Measurements from ENCODE around the gene ZFYVE9. TPM values are rescaled to one million over a fixed set of nuclear protein-coding genes. Genes with fewer than 3 reads are reported as not detected.

The ZFYVE9 gene
- total RNA-seq, 1 donor from 2014 or later, result 53.3 TPM

- DNase-seq, result no peak
These were observed 107.9 kb downstream of the ZFYVE9 start for GRCh38 chr1:52249831-52250230.

- no peak for DNase-seq
These were observed 111.5 kb downstream of the ZFYVE9 start for GRCh38 chr1:52253421-52253820.

DNA sequence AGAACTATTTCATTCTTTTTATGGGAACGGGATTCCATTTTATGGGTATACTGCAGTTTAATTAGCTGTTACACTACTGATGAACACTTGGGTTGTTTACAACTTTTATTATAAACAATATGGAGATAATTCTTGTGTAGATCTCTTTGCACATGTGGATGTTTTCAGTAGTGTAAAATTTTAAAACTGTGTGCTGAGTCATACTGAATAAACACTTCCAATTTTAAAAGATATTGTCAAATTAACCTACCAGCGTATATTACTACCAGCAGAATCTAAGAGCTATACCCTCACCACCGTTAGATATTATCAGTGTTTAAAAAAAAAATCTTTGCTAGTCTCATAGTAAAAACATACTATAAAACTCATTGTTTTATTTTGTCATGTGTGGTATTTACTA lies 118.0 kb downstream of the ZFYVE9 start:
- no peak for DNase-seq

DNA sequence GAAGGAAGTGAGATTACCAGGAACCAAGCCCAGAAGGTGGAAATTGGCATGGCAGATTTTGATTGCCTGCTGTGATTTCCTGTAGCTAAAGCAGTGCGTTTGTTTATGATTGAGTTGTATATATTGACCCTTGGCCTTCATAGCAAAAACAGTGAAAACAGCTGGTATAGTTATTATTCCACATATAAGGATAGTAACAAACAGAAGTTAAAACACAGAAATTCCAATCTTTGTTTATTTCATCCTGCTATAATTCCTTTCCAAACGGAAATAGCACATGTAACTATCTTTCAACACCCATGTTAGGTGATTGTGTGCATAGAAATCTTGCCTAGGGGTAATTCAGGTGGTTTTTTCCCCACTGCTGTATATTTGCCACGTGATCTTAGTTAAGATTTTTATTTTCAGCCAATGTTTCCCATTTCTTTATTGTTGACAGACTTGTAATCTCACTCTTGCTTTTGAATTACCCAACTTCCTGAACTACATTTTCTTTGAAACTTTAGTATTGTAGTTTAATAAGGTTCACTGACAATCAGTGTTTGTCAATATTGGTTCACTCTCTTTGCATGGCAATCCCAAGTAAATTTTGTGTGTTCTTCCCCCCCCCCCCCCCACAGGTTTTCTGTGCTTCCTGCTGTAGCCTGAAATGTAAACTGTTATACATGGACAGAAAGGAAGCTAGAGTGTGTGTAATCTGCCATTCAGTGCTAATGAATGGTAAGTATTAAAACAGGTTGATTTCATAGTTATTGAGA lies 121.4 kb downstream of the ZFYVE9 start:
- no peak for DNase-seq

- DNase-seq, result no peak
These were observed 122.7 kb downstream of the ZFYVE9 start for GRCh38 chr1:52264530-52265115.

DNA sequence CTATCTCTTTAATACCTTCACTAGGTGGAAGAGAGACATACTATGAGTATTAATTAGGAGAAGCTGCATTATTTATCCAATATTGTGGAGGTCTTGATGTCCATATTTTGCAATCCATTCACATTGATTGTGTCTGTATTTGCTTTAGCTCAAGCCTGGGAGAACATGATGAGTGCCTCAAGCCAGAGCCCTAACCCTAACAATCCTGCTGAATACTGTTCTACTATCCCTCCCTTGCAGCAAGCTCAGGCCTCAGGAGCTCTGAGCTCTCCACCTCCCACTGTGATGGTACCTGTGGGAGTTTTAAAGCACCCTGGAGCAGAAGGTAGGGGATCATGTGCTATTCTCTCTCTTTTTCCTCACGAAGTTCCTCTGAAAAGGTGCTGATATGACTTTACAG lies 124.6 kb downstream of the ZFYVE9 start:
- DNase-seq, result no peak

GRCh38 chr1:52268372-52268771 lies 126.5 kb downstream of the ZFYVE9 start:
- no peak for DNase-seq

DNA sequence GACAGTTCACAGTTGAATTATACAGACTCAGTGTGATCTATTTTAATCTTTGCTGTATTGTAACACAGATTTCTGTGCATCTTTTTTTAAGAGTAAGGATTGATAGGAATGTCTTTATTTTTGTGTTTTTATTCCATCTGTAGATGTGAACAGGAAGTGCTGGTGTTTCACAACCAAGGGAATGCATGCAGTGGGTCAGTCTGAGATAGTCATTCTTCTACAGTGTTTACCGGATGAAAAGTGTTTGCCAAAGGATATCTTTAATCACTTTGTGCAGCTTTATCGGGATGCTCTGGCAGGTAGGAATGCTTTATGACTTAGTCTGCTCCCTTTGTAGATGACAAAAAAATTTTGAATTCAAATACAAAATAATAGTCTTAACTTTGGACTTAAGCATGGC lies 139.6 kb downstream of the ZFYVE9 start:
- no peak for DNase-seq

DNA sequence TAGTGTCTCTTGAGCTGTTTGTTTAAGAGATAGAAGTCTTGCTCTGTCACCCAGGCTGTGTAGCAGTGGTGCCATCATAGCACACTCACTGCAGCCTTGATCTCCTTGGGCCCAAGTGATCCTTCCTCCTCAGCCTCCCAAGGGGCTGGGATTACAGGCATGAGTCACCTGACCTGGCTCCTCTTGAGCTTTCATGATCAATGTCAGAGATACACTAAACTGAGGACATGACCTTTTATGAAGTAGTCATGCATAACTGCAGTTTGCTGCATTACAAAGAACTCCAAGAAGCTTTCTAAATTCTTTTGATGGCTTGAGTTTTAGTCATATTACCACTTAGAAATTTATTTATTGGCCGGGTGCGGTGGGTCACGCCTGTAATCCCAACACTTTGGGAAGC lies 146.4 kb downstream of the ZFYVE9 start:
- DNase-seq, result no peak

GRCh38 chr1:52294580-52294979 lies 152.7 kb downstream of the ZFYVE9 start:
- DNase-seq, result no peak

DNA sequence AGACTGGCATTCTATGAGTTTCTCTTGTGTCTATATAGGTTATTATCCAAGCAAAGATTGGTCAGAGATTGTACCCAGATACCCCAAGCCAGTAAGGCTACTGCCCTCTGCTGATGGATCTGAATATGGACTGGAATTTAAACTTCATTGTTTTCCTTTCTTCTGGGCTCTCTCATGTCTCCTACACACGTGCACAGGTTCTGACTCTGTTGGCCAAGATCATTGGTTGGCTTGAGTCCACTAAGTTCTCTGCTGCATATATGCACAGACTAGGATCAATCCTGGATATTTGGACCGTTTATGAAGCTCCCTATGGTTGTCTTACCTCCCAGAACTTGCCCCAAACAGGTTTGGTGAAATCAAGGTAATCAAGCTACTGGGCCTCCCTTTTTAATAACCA lies 154.5 kb downstream of the ZFYVE9 start:
- peak; percentile 59 for DNase-seq

GRCh38 chr1:52305417-52306226 lies 163.7 kb downstream of the ZFYVE9 start:
- DNase-seq, result no peak

GRCh38 chr1:52306227-52307006 lies 164.5 kb downstream of the ZFYVE9 start:
- DNase-seq, result no peak

- no peak for DNase-seq
These were observed 179.2 kb downstream of the ZFYVE9 start for GRCh38 chr1:52321061-52321460.

- DNase-seq, result no peak
These were observed 181.8 kb downstream of the ZFYVE9 start for GRCh38 chr1:52323731-52324130.

DNA sequence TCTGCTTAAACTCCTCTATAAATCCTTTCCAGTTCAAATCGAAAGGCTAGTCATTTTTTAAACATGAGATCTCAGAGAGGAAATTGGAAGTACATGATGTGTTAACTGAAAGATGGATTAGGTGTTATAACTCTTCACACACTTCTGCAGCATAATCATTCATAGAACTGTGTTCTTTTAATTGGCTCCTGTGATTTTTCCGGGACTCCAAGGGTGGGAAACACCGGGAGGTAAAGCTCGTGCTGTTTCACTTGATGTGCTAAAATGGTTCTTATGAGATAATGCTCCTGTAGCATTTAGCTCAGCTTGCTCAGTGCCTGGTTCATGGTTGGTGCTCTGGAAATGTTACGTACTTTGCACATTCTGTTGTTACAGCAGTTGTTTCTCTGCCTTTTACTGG lies 183.9 kb downstream of the ZFYVE9 start:
- no peak for DNase-seq

DNA sequence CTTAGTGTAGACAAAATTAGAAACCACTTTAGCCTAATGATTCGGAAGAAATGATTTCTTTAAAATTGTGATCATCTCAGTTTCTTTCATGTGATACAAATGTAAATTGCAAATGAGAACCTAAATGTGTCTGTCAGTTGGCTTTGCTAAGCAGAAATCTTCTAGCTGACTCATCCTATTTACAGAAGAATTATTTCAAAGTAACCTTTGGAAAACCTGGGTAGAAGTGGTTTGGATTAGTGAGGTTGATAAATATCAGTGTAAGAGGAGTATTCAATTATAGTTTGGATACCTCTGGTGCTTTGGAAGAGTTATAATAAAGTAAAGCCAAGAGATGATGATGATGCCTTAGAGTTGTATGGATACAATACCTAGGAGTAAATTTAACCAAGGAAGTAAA lies 186.7 kb downstream of the ZFYVE9 start:
- DNase-seq, result no peak

DNA sequence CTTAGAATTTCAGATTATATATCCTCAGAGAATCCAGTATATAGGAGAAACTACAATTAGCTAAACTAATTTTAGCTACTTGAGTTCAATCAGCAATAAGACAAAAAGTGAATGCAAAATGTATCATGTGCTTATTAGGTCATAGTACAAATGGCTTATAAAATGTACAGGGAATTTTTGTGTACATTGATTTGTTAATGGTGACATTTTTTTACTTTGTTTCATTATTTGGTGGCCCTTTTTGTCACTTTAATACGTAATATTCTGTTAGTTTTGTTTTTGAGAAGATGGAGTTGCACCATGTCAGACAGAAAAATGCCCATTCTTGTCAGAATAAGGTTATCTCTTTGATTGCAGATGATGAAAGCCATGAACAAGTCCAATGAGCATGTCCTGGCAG lies 190.5 kb downstream of the ZFYVE9 start:
- no peak for DNase-seq

- no peak for DNase-seq
These were observed 193.1 kb downstream of the ZFYVE9 start for GRCh38 chr1:52334906-52335528.

DNA sequence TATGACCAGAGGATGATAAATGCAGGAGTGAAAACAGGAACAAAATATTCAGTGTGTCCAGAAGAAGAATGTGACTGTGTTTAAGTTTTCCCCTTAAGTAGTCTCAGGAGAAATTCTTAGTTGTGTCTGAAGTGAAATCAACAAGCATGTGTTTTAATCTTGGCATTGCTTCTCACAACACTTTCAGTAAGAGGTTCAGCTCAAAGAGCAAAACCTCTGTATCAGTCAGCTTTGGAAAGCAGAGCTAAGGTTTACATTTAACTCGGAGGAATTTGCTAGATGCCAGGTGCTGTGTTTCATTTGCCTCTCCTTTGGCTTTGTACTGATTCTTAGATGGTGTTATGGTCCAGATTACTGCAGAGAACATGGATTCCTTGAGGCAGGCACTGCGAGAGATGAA lies 195.6 kb downstream of the ZFYVE9 start:
- DNase-seq, result no peak

GRCh38 chr1:52341655-52342260 lies 199.9 kb downstream of the ZFYVE9 start:
- DNase-seq, result no peak

- DNase-seq, result no peak
These were observed 202.1 kb downstream of the ZFYVE9 start for GRCh38 chr1:52343979-52344378.

Measured in tongue (tissue), 2 donors.